Endothelial cell of umbilical vein (primary cell): ENCODE data around the gene PDK4.

Experiments
- CTCF ChIP-seq, 2 donors: IDR thresholded peaks; 1 replicate in 1 of 2; 2 replicates in 1 of 2; pipeline ENCODE4 v1.5.1; 2011; ENCODE audit warnings: low read length in 2 of 2, mild to moderate bottlenecking in 2 of 2, moderate library complexity in 2 of 2, control low read depth in 1 of 2, inconsistent platforms in 1 of 2, low read depth in 1 of 2; ENCODE audit not compliant: insufficient read depth in 1 of 2; ENCODE audit errors: extremely low read depth in 1 of 2
- EZH2 ChIP-seq: IDR thresholded peaks from 2 replicates; pipeline ENCODE4 v1.6.1; 2012; ENCODE audit warnings: borderline replicate concordance, low read depth, mild to moderate bottlenecking, moderate library complexity, low read length, inconsistent platforms; ENCODE audit not compliant: severe bottlenecking
- FOS ChIP-seq: IDR thresholded peaks from 2 replicates; pipeline ENCODE4 v1.6.1; 2011; ENCODE audit warnings: mild to moderate bottlenecking, low read length, moderate library complexity, borderline replicate concordance; ENCODE audit not compliant: insufficient read depth
- JUN ChIP-seq: IDR thresholded peaks from 2 replicates; pipeline ENCODE4 v1.6.1; 2011; ENCODE audit warnings: borderline replicate concordance, low read depth; ENCODE audit not compliant: insufficient read length, insufficient read depth
- POLR2A ChIP-seq: IDR thresholded peaks from 2 replicates; pipeline ENCODE4 v1.6.1; 2012; ENCODE audit warnings: low read depth, mild to moderate bottlenecking, control low read depth, low read length
- POLR2AphosphoS5 ChIP-seq: IDR thresholded peaks from 2 replicates; pipeline ENCODE4 v1.6.1; 2012; ENCODE audit warnings: low read depth, mild to moderate bottlenecking, control low read depth, low read length, moderate library complexity; ENCODE audit not compliant: insufficient read depth
- TF ChIP-seq, protein P1 (sequence below): IDR thresholded peaks from 2 replicates; pipeline ENCODE4 v1.6.1; 2011; ENCODE audit not compliant: insufficient read depth, insufficient read length

DNA sequence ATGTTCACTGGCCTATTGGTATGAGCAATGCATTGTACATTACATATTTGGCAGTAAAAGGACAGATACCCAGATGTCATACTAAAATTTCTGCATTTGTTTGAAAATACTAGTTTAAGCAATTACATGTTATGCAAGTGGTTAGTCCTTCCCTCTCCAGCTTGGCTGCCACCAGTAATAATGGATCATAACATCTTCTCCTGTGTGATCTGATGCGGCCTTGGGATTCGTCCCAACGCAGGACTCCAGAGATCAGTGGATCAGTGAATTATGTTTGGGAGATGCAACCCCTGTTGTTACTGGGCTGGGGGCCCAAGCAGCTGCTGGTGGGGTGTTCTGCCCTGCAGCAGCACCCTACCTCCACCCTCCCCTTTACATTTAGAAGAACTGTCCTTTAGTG, 11.2 kb upstream of the PDK4 start:
- TF ChIP-seq CTCF (IDR thresholded peaks at IDR 0.05; ENCODE audit: extremely low read depth in 1 of 2, insufficient read depth in 1 of 2, low read depth in 1 of 2, low read length in 2 of 2) (no peak), POLR2A (no peak), POLR2AphosphoS5 (no peak), JUN (no peak), EZH2 (no peak), FOS (no peak)
- TF ChIP-seq, protein P1, sequence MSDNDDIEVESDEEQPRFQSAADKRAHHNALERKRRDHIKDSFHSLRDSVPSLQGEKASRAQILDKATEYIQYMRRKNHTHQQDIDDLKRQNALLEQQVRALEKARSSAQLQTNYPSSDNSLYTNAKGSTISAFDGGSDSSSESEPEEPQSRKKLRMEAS, result no peak
